SK-N-SH treated with all-trans-retinoic acid at 6 μM for 48 hours (cell line): ENCODE measurements around the gene SLFNL1.

Experiments used
- ATAC-seq: fragments of 200-7000 bp; cut with Tn5 transposase; 3 replicates; pipeline ENCODE4 v1.9.1; 2020; ENCODE audit warnings: mild to moderate bottlenecking, moderate library complexity
- BACH2 ChIP-seq: fragments of 250-450 bp; sonication (Bioruptor Pico); IDR thresholded peaks from 2 replicates; pipeline ENCODE4 v1.9.0; 2021; ENCODE audit warnings: mild to moderate bottlenecking, borderline replicate concordance
- CREB5 ChIP-seq: fragments of 250-450 bp; sonication (Bioruptor Pico); IDR thresholded peaks from 2 replicates; pipeline ENCODE4 v1.5.1; 2020; ENCODE audit warnings: low read depth, mild to moderate bottlenecking, moderate library complexity
- CSRNP3 ChIP-seq: fragments of 250-450 bp; sonication (Bioruptor Pico); IDR thresholded peaks from 2 replicates; pipeline ENCODE4 v1.5.1; 2021; ENCODE audit warnings: mild to moderate bottlenecking, moderate library complexity
- ESRRG ChIP-seq: fragments of 250-450 bp; sonication (Bioruptor Pico); IDR thresholded peaks from 2 replicates; pipeline ENCODE4 v1.6.1; 2021; ENCODE audit warnings: mild to moderate bottlenecking
- GLIS3 ChIP-seq: fragments of 250-450 bp; sonication (Bioruptor Pico); IDR thresholded peaks from 2 replicates; pipeline ENCODE4 v1.5.0; 2020; ENCODE audit warnings: mild to moderate bottlenecking, moderate library complexity
- ISL1 ChIP-seq: fragments of 250-450 bp; sonication (Bioruptor Pico); IDR thresholded peaks from 2 replicates; pipeline ENCODE4 v2.1.2; 2022; ENCODE audit warnings: mild to moderate bottlenecking, moderate library complexity
- OSR1 ChIP-seq: fragments of 250-450 bp; sonication (Bioruptor Pico); IDR thresholded peaks from 2 replicates; pipeline ENCODE4 v1.8.0; 2022; ENCODE audit warnings: moderate library complexity, mild to moderate bottlenecking, inconsistent platforms
- PATZ1 ChIP-seq: fragments of 250-450 bp; sonication (Bioruptor Pico); IDR thresholded peaks from 2 replicates; pipeline ENCODE4 v1.8.0; 2020; ENCODE audit warnings: mild to moderate bottlenecking, moderate library complexity, borderline replicate concordance
- POU6F1 ChIP-seq: fragments of 250-450 bp; sonication (Bioruptor Pico); IDR thresholded peaks from 2 replicates; pipeline ENCODE4 v1.8.0; 2021; ENCODE audit warnings: low read depth, mild to moderate bottlenecking, moderate library complexity, borderline replicate concordance
- PPARA ChIP-seq: fragments of 250-450 bp; sonication (Bioruptor Pico); IDR thresholded peaks from 2 replicates; pipeline ENCODE4 v1.5.0; 2020; ENCODE audit warnings: mild to moderate bottlenecking, borderline replicate concordance
- RARB ChIP-seq: fragments of 250-450 bp; sonication (Bioruptor Pico); IDR thresholded peaks from 2 replicates; pipeline ENCODE4 v1.8.0; 2021; ENCODE audit warnings: mild to moderate bottlenecking, moderate library complexity
- SNAI2 ChIP-seq: fragments of 250-450 bp; sonication (Bioruptor Pico); IDR thresholded peaks from 2 replicates; pipeline ENCODE4 v1.5.0; 2020; ENCODE audit warnings: mild to moderate bottlenecking, moderate library complexity
- TCF4 ChIP-seq: fragments of 250-450 bp; sonication (Bioruptor Pico); IDR thresholded peaks from 2 replicates; pipeline ENCODE4 v1.8.0; 2021; ENCODE audit warnings: mild to moderate bottlenecking, moderate library complexity, borderline replicate concordance
- TOX ChIP-seq: fragments of 250-450 bp; sonication (Bioruptor Pico); IDR thresholded peaks from 2 replicates; pipeline ENCODE4 v1.8.0; 2021; ENCODE audit warnings: mild to moderate bottlenecking, moderate library complexity, borderline replicate concordance
- TSHZ2 ChIP-seq: fragments of 250-450 bp; sonication (Bioruptor Pico); IDR thresholded peaks from 2 replicates; pipeline ENCODE4 v1.5.0; 2020; ENCODE audit warnings: mild to moderate bottlenecking, moderate library complexity
- ZC3H10 ChIP-seq: fragments of 250-450 bp; sonication (Bioruptor Pico); IDR thresholded peaks from 2 replicates; pipeline ENCODE4 v1.5.1; 2021; ENCODE audit warnings: mild to moderate bottlenecking, moderate library complexity
- ZFP3 ChIP-seq: fragments of 250-450 bp; sonication (Bioruptor Pico); IDR thresholded peaks from 2 replicates; pipeline ENCODE4 v1.5.0; 2020; ENCODE audit warnings: mild to moderate bottlenecking, moderate library complexity
- ZFP30 ChIP-seq: fragments of 450-650 bp; formaldehyde crosslinking; IDR thresholded peaks from 2 replicates; pipeline ENCODE4 v1.5.0; 2022; ENCODE audit warnings: mild to moderate bottlenecking, moderate library complexity
- ZNF565 ChIP-seq: fragments of 450-650 bp; formaldehyde crosslinking; conservative IDR thresholded peaks from 2 replicates; pipeline ENCODE4 v1.5.0; 2020; ENCODE audit warnings: low read depth, mild to moderate bottlenecking, moderate library complexity
- ZNF70 ChIP-seq: fragments of 450-650 bp; formaldehyde crosslinking; IDR thresholded peaks from 2 replicates; pipeline ENCODE4 v1.5.0; 2020; ENCODE audit warnings: mild to moderate bottlenecking, moderate library complexity
- ZNF8 ChIP-seq: fragments of 450-650 bp; formaldehyde crosslinking; IDR thresholded peaks from 2 replicates; pipeline ENCODE4 v1.5.0; 2020; ENCODE audit warnings: mild to moderate bottlenecking, moderate library complexity

Gene SLFNL1

GRCh38 chr1:40973912-40974311, 47.6 kb downstream of the SLFNL1 start:
- no peak for TF ChIP-seq ZNF70 (CRISPR knock-in tag)
- no peak for TF ChIP-seq GLIS3 (CRISPR knock-in tag)
- TF ChIP-seq ZFP30 (CRISPR knock-in tag), result no peak
- TF ChIP-seq OSR1, result no peak
- TF ChIP-seq PPARA, result no peak
- no peak for TF ChIP-seq ZNF8
- TF ChIP-seq ZC3H10 (CRISPR knock-in tag), result no peak
- no peak for TF ChIP-seq TCF4 (CRISPR knock-in tag)
- no peak for TF ChIP-seq ZNF565 (CRISPR knock-in tag)
- no peak for TF ChIP-seq SNAI2 (CRISPR knock-in tag)
- TF ChIP-seq TOX (CRISPR knock-in tag), result no peak
- TF ChIP-seq BACH2 (CRISPR knock-in tag), result no peak
- TF ChIP-seq ISL1, result no peak
- ATAC-seq, result no peak

- ATAC-seq, result no peak
- no peak for TF ChIP-seq PATZ1 (CRISPR knock-in tag)
- no peak for TF ChIP-seq ZNF8
- no peak for TF ChIP-seq CREB5 (CRISPR knock-in tag)
- no peak for TF ChIP-seq PPARA
- no peak for TF ChIP-seq BACH2 (CRISPR knock-in tag)
- no peak for TF ChIP-seq ESRRG (CRISPR knock-in tag)
- no peak for TF ChIP-seq TOX (CRISPR knock-in tag)
- TF ChIP-seq ZFP30 (CRISPR knock-in tag), result no peak
- no peak for TF ChIP-seq TSHZ2
- no peak for TF ChIP-seq ZNF565 (CRISPR knock-in tag)
- no peak for TF ChIP-seq GLIS3 (CRISPR knock-in tag)
- no peak for TF ChIP-seq RARB (CRISPR knock-in tag)
- TF ChIP-seq POU6F1 (CRISPR knock-in tag), result no peak
- TF ChIP-seq CSRNP3 (CRISPR knock-in tag), result no peak
- no peak for TF ChIP-seq ISL1
- no peak for TF ChIP-seq ZFP3 (CRISPR knock-in tag)
- TF ChIP-seq OSR1, result no peak
Observed at GRCh38 chr1:40971966-40972365, 49.6 kb downstream of the SLFNL1 start.

GRCh38 chr1:40969445-40969844, 52.1 kb downstream of the SLFNL1 start:
- TF ChIP-seq TSHZ2 (no peak), ZFP30 (CRISPR knock-in tag) (no peak), ZNF70 (CRISPR knock-in tag) (no peak), POU6F1 (CRISPR knock-in tag) (no peak), BACH2 (CRISPR knock-in tag) (no peak), GLIS3 (CRISPR knock-in tag) (no peak), ISL1 (no peak), TOX (CRISPR knock-in tag) (no peak), ZC3H10 (CRISPR knock-in tag) (no peak), SNAI2 (CRISPR knock-in tag) (no peak), CSRNP3 (CRISPR knock-in tag) (no peak), ESRRG (CRISPR knock-in tag) (no peak), ZNF565 (CRISPR knock-in tag) (no peak), ZNF8 (no peak), ZFP3 (CRISPR knock-in tag) (no peak)
- TF ChIP-seq, all 23 proteins: peak for 0
- no peak for ATAC-seq
